Stimulated activated CD4-positive, alpha-beta T cell treated with anti-CD3 and anti-CD28 coated beads, TNF-alpha, amount 100 ng/mL, for 24 hours (primary cell): Measurements from ENCODE around the gene PSMG1.
"Not testable (repeated sequence)": the region's sequence is repeated elsewhere in the genome, so short reads cannot be mapped to it uniquely, and the experiment has no call there.

Experiments
- DNase-seq, 3 experiments: peaks; one replicate each; pipeline ENCODE4 v3.0.0-alpha.2; 2020; ENCODE audit warnings: low read depth in 3 of 3

PSMG1 gene

GRCh38 chr21:39156024-39156423 is 27.2 kb downstream of the PSMG1 start:
- no peak for DNase-seq

GRCh38 chr21:39155578-39155977 is 27.7 kb downstream of the PSMG1 start:
- no peak for DNase-seq

GRCh38 chr21:39153842-39154241 is 29.4 kb downstream of the PSMG1 start:
- DNase-seq = no peak

DNA sequence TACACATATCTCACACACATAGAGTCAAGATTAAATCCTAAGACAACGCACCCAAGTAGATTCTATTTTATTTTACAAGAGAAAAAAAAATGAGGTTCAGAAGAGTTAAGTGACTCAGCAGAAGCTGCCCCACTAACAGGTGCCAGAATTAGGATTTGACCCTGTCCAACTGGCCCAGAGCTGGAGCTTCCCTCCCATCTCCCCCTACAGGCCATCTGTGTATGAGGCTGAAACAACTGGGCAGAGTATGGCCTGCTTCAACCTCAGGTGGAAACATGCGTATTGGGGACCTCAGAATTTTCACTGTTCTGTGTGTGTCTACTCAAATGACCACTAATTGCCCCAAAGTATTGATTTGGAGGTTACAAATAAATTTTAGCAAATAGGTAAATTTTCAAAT is 29.9 kb downstream of the PSMG1 start:
- no peak for DNase-seq

DNA sequence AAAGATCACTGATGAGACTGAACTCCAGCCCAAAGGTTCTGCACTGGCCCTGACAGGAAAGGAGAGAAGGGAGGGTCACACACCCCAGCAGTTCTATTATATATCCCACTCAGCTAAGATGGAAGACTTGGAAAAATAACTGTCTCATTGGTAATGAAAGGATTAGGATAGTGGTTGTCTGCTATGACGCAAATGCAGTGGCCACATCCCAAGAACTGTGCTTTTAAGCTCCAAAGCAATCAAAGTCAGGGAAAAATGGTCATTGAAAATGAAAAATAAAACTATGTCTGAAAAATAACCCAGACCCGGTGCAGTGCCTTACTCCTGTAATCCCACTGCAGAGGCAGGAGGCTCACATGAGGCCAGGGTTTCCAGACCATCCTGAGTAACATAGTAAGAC is 31.0 kb downstream of the PSMG1 start:
- DNase-seq = no peak

DNA sequence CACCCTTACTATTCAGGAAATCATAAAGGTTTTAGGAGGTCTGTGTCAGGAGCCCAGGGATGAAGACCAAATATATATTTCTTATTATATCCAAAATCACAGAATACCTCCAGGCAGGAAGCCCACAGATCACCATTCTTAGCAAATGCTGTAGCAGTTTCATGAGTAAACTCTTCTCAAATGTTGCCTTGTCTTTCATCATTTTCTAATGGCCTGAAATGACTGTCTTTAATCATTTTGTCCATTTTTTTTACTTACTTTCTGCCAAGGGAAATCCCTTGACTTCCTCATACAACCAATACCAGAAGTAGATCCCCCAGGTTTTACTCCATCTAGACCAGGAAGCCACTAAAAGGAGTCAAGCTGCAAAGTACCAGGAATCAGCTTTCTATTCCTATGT is 32.4 kb downstream of the PSMG1 start:
- no peak for DNase-seq

DNA sequence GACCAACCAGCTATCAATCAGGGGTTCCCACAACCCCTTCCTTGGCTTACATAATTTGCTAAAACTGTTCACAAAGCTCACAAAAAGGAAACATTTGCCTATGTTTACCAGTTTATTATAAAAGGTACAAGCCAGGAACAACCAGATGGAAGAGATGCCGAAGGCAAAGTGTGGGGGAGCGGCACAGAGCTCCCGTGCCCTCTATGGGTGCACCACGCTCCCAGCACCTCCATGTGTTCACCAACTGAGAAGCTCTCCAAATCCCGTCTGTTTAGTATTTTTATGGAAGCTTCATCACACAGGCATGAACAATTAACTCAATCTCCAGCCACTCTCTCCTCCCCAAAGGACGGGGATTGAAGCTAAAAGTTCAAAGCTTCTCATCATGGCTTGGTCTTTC is 32.9 kb downstream of the PSMG1 start:
- no peak for DNase-seq

GRCh38 chr21:39149882-39150281 is 33.4 kb downstream of the PSMG1 start:
- DNase-seq = no peak

DNA sequence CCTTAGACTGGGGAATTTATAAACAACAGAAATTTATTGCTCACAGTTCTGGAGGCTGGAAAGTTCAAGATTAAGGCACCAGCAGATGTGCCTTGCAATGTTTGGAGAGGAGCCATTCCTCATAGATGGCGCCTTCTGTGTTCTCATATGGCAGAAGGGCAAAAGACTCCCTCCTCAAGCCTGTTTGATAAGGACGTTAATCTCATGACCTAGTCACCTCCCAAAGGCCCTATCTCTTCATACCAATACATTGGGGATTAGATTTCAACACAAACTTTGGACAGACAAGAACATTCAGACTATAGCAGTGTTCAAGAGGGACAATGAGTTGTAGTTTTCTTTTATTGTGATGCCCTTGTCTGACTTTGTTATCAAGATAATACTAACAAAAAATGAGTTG is 34.3 kb downstream of the PSMG1 start:
- no peak for DNase-seq

- no peak for DNase-seq
Observed at GRCh38 chr21:39144191-39144590, 39.1 kb downstream of the PSMG1 start.

GRCh38 chr21:39142972-39143371 is 40.3 kb downstream of the PSMG1 start:
- DNase-seq = no peak

DNA sequence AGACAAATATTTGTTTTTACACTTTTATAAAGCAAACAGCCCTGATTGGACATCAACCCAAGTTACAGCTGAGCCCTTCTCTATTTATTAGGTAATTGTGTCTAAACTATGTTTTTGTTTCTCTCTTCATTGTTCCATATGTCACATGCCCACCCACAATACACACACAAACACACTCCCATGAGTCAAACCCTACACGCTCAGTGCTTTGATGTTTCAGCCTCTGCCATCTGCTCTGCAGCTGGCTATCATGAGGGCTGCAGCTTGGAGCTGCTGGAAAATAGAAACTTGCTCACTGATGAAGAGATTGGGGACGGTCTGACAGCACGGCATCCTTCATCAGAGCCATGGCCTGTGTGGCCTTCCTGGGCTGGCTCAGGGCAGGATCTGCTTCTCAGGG is 41.7 kb downstream of the PSMG1 start:
- DNase-seq = no peak

GRCh38 chr21:39137248-39138178 is 45.7 kb downstream of the PSMG1 start:
- no peak for DNase-seq

DNA sequence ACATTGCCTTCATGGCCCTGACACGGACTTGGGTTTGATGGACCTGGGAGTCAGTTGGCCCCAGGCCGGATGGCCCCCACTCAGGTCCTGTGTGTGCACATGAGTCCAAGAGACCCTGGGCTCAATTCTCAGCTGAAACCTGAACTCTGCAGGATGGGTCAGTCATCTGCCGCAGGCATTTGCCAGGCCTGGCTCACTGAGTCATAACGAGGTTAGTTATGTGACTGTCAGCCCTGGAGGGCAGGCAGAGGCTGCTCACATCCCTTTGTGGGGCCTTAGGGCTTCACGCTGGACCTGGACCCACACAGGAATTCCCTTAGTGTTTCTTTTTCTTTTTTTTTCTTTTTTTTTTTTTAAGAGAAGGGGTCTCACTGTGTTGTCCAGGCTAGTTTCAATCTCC is 46.5 kb downstream of the PSMG1 start:
- DNase-seq = no peak

GRCh38 chr21:39136138-39136537 is 47.1 kb downstream of the PSMG1 start:
- DNase-seq = not testable (repeated sequence)

- no peak for DNase-seq
Observed at GRCh38 chr21:39134288-39134810, 48.9 kb downstream of the PSMG1 start.

DNA sequence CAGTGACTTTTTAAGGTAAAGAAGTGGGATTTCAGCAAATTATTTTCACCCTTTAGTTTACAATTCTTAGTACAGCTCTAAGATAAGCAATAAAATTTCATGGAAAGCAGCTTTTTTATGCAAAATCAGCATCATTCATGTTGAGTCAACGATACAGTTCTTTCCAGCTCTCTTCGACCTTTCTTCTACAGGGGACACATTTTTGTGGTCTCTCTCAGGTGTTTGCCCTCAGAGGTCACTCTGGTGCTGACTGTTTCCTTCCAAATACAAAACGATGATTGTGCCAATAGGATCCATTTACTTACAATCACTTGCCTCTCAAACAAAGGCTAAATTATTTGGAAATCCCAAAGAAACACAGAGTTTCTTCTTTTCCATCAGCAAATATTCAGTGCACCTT is 51.0 kb downstream of the PSMG1 start:
- no peak for DNase-seq

- DNase-seq = no peak
Observed at GRCh38 chr21:39131791-39132190, 51.5 kb downstream of the PSMG1 start.

DNA sequence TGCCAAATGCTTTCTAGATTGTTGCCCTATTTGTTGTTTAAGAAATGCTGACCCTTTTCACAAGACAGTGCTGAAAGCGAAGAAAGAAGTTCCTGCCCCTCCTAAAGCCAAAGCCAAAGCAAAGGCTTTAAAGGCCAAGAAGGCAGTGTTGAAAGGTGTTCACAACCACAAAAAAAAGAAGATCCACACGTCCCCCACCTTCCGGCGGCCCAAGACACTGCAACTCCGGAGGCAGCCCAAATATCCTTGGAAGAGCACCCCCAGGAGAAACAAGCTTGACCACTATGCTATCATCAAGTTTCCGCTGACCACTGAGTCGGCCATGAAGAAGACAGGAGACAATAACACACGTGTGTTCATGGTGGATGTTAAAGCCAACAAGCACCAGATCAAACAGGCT is 55.7 kb downstream of the PSMG1 start:
- no peak for DNase-seq

GRCh38 chr21:39126486-39126806 is 56.8 kb downstream of the PSMG1 start:
- DNase-seq = no peak

DNA sequence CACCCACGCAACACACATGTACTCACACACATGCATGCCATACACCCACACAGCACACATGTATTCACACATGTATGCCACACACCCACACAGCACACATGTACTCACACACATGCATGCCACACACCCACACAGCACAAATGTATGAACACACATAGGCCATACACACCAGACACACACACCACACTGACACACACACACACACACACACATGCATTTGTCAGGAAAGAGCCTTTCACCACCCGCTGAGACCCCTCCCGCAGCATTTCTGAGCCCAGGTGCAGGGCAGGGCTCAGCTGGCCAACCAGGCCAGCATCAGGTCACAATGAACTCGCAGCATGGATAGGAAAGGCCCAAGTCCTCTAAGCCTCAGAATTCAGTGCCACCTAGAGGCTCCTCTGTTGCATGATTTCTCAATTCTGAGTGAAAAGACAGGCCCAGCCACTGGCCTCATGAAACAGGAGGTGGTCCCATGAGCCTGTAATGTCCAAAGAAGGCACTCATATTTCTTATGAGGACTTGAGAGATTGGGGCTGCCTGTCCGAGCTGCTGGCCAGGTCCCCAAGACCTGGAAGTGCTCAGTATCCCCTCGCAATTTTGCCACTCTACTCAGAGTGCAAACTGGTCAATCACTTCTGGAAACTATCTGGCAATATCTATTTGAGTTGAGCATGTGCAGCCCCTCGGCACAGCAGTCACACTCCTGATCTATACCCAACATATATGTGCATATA is 57.3 kb downstream of the PSMG1 start:
- no peak for DNase-seq
